AG09319 (cell line): ENCODE results near the gene MFNG.

Source experiments
- DNase-seq: peaks from one replicate; pipeline ENCODE4 v3.0.0-alpha.2; 2010; ENCODE audit warnings: low read depth; ENCODE audit errors: extremely low read depth
- TF ChIP-seq, protein P1 (sequence below): IDR thresholded peaks from 2 replicates; pipeline ENCODE4 v1.5.1; 2011; ENCODE audit warnings: low read depth, mild to moderate bottlenecking, inconsistent platforms, low read length, moderate library complexity

The MFNG gene

DNA sequence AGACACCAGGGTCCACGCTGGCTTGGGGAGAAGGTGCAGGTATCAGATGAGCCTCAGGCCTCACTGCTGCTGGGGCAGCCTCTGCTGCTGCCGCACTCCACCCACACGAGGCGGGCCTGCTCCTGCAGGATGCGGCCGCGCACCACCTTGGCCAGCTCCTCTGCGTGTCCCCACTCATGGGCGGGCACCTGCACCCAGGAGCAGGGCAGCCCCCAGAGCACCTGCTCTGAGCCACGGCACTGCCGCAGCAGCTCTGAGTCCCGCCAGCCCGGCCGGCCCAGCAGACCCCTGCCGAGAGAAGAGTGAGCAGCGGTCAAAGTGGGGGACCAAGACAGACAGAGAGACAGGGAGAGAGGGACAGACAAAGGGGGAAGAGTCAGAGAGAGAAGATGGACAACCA is 4.9 kb upstream of the MFNG start:
- TF ChIP-seq, protein P1, sequence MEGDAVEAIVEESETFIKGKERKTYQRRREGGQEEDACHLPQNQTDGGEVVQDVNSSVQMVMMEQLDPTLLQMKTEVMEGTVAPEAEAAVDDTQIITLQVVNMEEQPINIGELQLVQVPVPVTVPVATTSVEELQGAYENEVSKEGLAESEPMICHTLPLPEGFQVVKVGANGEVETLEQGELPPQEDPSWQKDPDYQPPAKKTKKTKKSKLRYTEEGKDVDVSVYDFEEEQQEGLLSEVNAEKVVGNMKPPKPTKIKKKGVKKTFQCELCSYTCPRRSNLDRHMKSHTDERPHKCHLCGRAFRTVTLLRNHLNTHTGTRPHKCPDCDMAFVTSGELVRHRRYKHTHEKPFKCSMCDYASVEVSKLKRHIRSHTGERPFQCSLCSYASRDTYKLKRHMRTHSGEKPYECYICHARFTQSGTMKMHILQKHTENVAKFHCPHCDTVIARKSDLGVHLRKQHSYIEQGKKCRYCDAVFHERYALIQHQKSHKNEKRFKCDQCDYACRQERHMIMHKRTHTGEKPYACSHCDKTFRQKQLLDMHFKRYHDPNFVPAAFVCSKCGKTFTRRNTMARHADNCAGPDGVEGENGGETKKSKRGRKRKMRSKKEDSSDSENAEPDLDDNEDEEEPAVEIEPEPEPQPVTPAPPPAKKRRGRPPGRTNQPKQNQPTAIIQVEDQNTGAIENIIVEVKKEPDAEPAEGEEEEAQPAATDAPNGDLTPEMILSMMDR: no peak

DNA sequence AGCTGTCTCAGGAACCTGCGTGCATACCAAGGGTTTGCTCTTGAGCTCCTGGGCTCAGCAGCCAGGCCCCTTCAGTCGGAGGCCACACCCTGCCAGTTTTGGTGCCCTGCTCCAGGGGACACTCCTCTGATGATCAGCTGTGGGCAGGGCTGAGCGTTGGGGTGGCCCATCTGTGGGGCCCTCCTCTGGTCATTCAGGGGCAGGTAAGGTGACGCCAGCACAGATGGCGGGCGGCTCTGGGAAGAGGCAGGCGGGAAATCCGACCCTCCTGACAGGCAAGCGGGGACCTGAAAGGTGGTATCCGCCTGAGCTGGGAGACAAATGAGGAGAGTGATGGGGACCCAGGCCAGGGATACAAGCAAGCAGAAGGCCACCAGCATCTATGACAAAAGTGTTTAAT is 3.8 kb upstream of the MFNG start:
- TF ChIP-seq, protein P1: no peak

More for the DNA sequence above, 4.9 kb upstream of the MFNG start:
- DNase-seq: no peak

DNA sequence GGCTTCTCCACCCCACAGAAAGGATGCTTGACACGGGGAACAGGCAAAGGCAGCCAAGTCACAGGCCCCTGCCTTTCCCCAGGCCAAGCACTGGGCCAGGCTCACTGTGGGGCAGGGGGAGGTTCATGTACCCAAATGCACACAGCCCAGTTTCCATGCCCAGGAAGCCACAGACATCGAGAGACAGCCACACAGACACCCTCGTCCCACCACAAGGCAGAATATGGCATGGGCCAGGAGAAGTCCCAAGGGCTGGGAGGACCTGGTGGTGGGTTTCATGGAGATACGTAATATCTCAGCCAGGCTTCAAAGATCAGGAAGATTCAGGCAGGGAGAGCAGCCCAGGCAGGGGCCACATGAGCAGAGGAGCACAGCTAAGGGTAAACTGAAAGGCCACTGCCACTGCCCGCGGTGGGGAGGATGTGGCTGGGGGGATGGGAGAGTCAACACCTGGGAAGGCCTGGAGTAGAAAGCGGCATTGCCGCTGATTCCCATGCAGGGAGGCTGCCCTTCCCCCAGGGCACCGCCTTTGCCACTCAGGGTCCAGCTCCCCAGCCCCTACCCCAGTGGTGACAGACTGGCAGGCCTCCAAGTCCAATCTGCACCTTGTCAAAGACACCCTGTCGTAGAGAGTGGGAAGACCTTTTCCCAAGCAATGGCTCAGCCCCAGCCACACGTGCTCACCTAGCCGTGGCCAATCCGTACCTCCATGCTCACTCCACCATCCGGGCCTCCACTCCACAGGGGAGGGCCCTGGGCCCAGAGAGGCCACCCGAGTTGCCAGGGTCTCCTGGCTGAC is 2.4 kb upstream of the MFNG start:
- TF ChIP-seq, protein P1: no peak
- no peak for DNase-seq

More for the DNA sequence above, 3.8 kb upstream of the MFNG start:
- no peak for DNase-seq

DNA sequence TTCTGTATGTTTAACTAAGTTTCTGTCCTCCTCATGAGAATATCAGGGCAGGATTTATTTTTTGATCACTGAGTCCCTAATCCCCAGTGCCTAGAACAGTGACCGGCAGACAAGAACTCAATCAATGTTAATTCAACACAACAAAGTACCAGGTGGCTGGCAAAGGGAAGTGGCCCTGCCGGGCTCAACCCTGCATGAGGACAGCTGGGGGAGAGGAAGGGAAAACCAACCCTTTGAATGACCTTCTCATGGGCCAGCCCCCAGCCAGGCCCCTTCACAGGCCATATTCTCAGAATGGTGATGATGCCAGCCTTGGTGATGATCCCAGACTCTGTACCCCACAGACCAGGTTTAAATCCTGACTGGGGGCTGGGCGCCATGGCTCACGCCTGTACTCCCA is 1.4 kb upstream of the MFNG start:
- DNase-seq: no peak
- TF ChIP-seq, protein P1: no peak

DNA sequence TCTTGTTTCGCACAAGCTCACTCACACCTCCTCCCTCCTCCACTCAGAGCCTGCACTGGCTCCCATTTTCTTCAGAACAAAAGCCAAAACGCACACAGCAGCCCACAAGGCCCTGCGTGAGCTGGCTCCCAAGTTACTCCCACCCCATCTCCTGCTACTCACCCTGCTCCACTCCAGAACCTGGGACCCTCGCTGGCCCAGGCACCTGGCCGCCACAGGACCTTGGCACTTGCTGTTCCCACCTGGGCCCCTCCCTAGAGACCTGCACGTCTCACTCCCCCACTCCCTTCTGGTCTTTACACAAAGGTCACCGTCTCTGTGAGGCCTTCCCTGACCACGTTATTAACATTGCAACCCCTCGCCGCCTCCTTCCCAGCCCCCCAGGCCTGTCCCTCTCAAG is 945 bp upstream of the MFNG start:
- TF ChIP-seq, protein P1: no peak
- no peak for DNase-seq

DNA sequence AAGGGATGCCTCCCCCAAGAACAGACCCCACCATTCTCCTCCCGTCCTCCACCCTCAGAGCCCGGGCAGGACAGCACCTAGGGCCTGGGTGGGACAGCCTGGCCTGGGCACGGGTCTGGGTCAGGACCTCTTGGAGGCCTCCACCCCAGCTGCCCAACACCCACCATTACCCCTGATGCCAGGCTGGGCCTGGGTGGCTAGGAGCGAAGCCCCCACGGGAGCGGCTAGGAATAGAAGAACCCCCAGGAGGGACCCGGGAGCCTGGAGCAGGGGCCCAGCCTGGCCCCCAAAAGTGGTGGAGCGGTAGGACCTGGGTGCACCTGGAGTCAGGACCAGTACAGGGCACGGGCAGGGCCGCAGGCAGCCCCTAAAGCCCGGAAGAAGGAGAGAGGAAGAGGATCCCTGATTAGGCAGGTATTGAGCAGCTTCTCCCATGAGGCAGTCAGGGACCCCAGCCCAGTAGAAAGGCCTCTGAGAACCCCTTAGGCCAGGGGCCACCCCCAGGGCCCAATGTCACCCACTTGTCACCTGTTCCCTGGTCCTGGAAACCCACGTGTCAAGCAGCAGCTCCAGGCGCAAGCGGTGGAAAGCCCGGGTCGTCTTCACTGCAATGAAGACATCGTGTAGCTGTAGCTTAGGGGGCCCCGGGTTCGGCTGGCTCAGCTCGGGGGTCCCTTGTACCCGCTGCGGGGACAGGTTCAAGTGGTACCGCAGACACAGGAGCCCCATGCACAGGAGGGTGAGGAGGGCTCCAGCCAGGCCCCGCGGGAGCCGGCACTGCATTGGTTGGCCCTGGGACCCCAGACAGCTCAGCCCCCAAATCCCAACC is 575 bp downstream of the MFNG start:
- TF ChIP-seq, protein P1: no peak

More for the DNA sequence above, 575 bp downstream of the MFNG start:
- no peak for DNase-seq
